HG03521 (cell line): ENCODE measurements around the gene DCUN1D5.
A peak's percentile ranks its signal among the peaks of the same experiment; 100 is the strongest.

Experiments
- ATAC-seq: cut with Tn5 transposase; IDR thresholded peaks from one replicate; pipeline ENCODE4 v1.9.1; 2021; ENCODE audit warnings: mild to moderate bottlenecking, moderate library complexity; ENCODE audit not compliant: unreplicated experiment

Gene DCUN1D5

GRCh38 chr11:103055221-103055890 is 36.6 kb downstream of the DCUN1D5 start:
- ATAC-seq = peak; percentile 70

GRCh38 chr11:103053997-103054396 is 38.0 kb downstream of the DCUN1D5 start:
- ATAC-seq = no peak

GRCh38 chr11:103051981-103052380 is 40.0 kb downstream of the DCUN1D5 start:
- no peak for ATAC-seq

GRCh38 chr11:103051151-103051801 is 40.7 kb downstream of the DCUN1D5 start:
- no peak for ATAC-seq

GRCh38 chr11:103050351-103050750 is 41.6 kb downstream of the DCUN1D5 start:
- ATAC-seq = no peak

- no peak for ATAC-seq
Measured at GRCh38 chr11:103047837-103048236, 44.1 kb downstream of the DCUN1D5 start.

- no peak for ATAC-seq
Measured at GRCh38 chr11:103043826-103044678, 47.9 kb downstream of the DCUN1D5 start.

- no peak for ATAC-seq
Measured at GRCh38 chr11:103042161-103042560, 49.8 kb downstream of the DCUN1D5 start.

GRCh38 chr11:103035791-103036434 is 56.0 kb downstream of the DCUN1D5 start:
- peak; percentile 94 for ATAC-seq

- no peak for ATAC-seq
Measured at GRCh38 chr11:103035216-103035615, 56.7 kb downstream of the DCUN1D5 start.

GRCh38 chr11:103031834-103032233 is 60.1 kb downstream of the DCUN1D5 start:
- ATAC-seq = no peak

GRCh38 chr11:103029401-103029800 is 62.6 kb downstream of the DCUN1D5 start:
- ATAC-seq = no peak

- peak; percentile 86 for ATAC-seq
Measured at GRCh38 chr11:103028304-103029020, 63.5 kb downstream of the DCUN1D5 start.

- no peak for ATAC-seq
Measured at GRCh38 chr11:103024086-103024485, 67.9 kb downstream of the DCUN1D5 start.

- ATAC-seq = no peak
Measured at GRCh38 chr11:103016031-103016430, 75.9 kb downstream of the DCUN1D5 start.

- ATAC-seq = no peak
Measured at GRCh38 chr11:103013421-103013820, 78.5 kb downstream of the DCUN1D5 start.
